ENCODE results near the gene ODAD4.

ODAD4 gene

DNA sequence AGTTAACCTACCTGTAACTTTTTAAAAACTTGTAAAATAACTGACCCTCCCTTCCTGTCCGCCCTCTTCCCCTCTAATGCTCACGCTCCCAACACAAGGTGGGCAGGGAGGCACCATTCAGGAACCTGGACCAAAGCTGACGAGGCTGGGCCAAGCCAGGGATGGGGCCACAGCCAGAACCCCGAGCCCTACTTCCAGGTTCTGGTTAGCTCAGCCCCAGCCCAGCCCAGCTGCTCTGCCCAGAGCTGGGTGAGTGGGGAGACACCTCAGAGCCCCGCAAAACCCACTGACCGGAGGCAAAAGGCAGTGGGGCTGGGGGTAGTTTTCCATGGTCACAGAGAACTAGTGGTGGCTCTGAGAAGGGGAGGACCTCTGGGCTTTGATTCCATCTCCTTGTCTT, 43.6 kb downstream of the ODAD4 start:
- Histone ChIP-seq H3K27ac (no peak overlapping the region), H3K36me3 (ENCODE audit: insufficient read depth, low read length) (peaks cover 83% of the 10 kb centered on the region), H3K9ac (ENCODE audit: insufficient read length) (no peak overlapping the region), H3K4me3 (no peak overlapping the region), H3K9me3 (ENCODE audit: low read depth, low read length) (no peaks in the 10 kb centered on the region)
- no peak for DNase-seq (ENCODE audit: low read depth, low spot score)
- TF ChIP-seq EZH2 (IDR thresholded peaks at IDR 0.05) (no peak), FOXP2 (optimal IDR thresholded peaks at IDR 0.05; ENCODE audit: control extremely low read depth, extremely low read length, insufficient read depth) (no peak), POLR2AphosphoS5 (IDR thresholded peaks at IDR 0.05; ENCODE audit: borderline replicate concordance, low read depth, low read length) (no peak; the same call in 1 of the 2 replicates)

DNA sequence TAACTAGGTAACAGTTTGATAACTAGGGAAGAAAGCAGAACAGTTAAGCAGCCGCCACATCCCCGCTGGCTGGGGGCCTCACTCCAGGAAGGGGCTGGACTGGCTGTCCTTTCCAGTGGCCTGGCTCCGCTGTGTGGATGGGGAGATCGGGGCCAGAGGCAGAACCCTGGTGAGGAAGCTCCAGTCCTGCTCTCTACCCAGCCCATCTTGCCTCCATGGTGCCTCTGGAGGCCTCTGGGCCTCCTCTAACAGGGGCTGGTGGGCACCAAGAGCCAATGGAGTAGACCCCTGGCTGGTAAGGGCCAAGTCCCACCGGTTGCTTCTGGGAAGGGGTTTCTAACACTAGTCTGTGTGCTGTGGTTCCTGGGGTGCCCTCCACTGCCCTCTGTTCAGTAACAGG, 44.2 kb downstream of the ODAD4 start:
- TF ChIP-seq EZH2 (IDR thresholded peaks at IDR 0.05) (no peak), FOXP2 (optimal IDR thresholded peaks at IDR 0.05; ENCODE audit: control extremely low read depth, extremely low read length, insufficient read depth) (no peak), POLR2AphosphoS5 (IDR thresholded peaks at IDR 0.05; ENCODE audit: borderline replicate concordance, low read depth, low read length) (no peak; the same call in 1 of the 2 replicates)
- peaks cover 78% of the 10 kb centered on the region for H3K36me3 ChIP-seq (ENCODE audit: insufficient read depth, low read length)
- no peaks in the 10 kb centered on the region for H3K9me3 ChIP-seq (ENCODE audit: low read depth, low read length)
- H3K27ac ChIP-seq: no peak overlapping the region
- no peak overlapping the region for H3K4me3 ChIP-seq
- H3K9ac ChIP-seq (ENCODE audit: insufficient read length): no peak overlapping the region
- DNase-seq (ENCODE audit: low read depth, low spot score): no peak

DNA sequence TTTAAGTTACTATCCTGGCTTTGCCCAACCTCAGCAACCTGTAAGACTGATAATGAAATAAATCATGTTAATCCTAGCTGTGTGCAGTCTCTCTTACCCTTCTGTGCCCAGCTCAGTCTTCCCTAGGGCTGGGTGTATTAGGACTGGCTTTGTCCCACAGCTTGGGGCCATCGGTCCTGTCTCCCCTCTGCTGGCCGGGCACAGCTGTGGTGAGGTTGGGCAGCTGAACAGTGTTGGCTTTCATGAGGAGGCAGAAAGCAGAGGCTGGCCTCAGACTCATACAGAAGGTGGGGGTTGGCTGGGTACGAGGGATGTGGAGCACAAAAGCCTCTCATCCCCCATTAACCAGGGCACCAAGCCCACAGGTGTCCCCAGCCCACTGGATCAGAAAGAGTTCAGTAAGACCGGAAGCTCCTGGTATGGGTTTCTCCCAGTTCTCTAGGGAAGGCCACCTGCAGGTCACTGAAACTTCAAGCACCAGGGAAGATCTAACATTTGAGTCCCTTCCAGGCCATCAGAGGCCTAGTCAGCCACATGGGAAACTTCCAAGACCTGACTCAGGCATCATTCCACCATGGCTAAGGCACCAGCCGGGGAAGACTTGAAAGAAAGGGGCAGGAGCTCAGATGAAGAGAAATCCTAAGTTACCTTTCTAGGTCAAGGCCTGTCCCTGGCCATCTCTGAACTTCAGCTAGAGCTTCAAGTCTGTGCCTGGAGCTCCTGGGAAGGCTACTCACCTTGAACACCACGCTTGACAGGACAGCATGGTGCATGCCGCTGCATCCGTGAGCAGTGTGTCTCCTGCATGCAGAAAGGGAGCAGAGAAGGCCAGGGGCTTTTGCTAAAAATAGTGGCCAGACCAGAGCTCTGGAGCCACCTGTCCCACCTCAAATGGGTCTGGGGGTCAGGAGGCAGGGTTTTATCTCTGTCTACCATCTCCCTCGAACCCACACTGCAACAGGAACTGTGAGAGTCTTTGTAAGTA, 45.0 kb downstream of the ODAD4 start:
- Histone ChIP-seq H3K36me3 (ENCODE audit: insufficient read depth, low read length) (peaks cover 80% of the 10 kb centered on the region), H3K9me3 (ENCODE audit: low read depth, low read length) (no peaks in the 10 kb centered on the region), H3K9ac (ENCODE audit: insufficient read length) (no peak overlapping the region), H3K4me3 (no peak overlapping the region), H3K27ac (no peak overlapping the region)
- TF ChIP-seq EZH2 (IDR thresholded peaks at IDR 0.05): no peak
- TF ChIP-seq FOXP2 (optimal IDR thresholded peaks at IDR 0.05; ENCODE audit: control extremely low read depth, extremely low read length, insufficient read depth): no peak
- no peak; the same call in 1 of the 2 replicates for TF ChIP-seq POLR2AphosphoS5 (IDR thresholded peaks at IDR 0.05; ENCODE audit: borderline replicate concordance, low read depth, low read length)
- DNase-seq (ENCODE audit: low read depth, low spot score): no peak

DNA sequence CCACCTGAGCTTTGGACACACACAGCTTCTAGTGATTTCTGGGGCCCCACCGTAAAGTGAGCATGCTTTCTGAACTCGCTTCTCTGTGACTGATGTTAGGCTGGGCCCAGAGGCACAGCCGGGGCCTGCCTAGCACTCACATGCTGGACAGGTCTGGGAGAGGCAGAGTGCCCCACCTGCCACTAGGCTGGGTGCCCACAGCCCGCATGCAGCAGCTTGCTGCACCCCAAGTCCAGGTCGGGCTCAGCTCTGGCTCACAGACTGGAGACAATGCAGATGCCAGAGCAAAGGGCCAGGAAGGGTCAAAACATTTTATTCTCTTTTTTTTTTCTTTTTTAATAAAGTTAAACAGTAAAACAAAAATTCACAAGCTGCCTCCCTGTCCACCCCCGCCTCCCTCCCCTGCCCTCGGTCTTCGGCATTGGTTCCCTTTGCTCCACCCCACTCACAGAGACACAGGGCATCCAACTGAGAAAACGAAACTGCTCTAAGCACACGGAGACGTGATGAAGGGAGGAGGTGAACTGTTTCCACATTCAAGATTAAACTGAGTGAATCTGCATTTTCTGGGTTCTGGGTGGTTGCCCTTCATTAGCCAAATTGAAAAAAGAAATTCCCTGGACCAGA, 45.8 kb downstream of the ODAD4 start:
- peaks cover 82% of the 10 kb centered on the region for H3K36me3 ChIP-seq (ENCODE audit: insufficient read depth, low read length)

DNA sequence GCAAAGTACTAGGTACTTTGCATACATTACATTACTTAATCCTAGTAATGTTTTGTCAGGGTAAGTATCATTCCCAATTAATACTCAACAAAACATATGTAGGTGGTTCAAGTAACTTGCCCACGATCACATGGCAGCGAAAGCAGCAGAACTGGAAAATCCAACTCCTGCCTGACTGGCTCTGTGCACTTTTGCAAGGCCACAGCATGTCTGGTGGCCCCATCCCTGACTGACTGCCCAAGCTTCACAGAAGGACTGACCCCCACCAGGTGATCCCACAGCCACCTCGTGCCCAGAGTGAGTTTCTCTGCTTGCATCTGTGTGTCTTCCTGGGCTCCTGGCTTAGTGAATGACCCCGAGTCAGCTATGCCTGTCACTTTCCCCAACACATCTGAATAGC, 47.6 kb downstream of the ODAD4 start:
- TF ChIP-seq FOXP2 (optimal IDR thresholded peaks at IDR 0.05; ENCODE audit: control extremely low read depth, extremely low read length, insufficient read depth) (no peak), EZH2 (IDR thresholded peaks at IDR 0.05) (no peak), POLR2AphosphoS5 (IDR thresholded peaks at IDR 0.05; ENCODE audit: borderline replicate concordance, low read depth, low read length) (no peak)
- H3K4me3 ChIP-seq: no peak overlapping the region

More for the DNA sequence above, 45.8 kb downstream of the ODAD4 start:
- TF ChIP-seq FOXP2 (optimal IDR thresholded peaks at IDR 0.05; ENCODE audit: control extremely low read depth, extremely low read length, insufficient read depth) (no peak), POLR2AphosphoS5 (IDR thresholded peaks at IDR 0.05; ENCODE audit: borderline replicate concordance, low read depth, low read length) (peak; percentile 20; the same call in 1 of the 2 replicates), EZH2 (IDR thresholded peaks at IDR 0.05) (no peak)
- DNase-seq (ENCODE audit: low read depth, low spot score): no peak
- no peaks in the 10 kb centered on the region for H3K9me3 ChIP-seq (ENCODE audit: low read depth, low read length)
- H3K4me3 ChIP-seq: no peak overlapping the region
- no peak overlapping the region for H3K27ac ChIP-seq
- no peak overlapping the region for H3K9ac ChIP-seq (ENCODE audit: insufficient read length)

DNA sequence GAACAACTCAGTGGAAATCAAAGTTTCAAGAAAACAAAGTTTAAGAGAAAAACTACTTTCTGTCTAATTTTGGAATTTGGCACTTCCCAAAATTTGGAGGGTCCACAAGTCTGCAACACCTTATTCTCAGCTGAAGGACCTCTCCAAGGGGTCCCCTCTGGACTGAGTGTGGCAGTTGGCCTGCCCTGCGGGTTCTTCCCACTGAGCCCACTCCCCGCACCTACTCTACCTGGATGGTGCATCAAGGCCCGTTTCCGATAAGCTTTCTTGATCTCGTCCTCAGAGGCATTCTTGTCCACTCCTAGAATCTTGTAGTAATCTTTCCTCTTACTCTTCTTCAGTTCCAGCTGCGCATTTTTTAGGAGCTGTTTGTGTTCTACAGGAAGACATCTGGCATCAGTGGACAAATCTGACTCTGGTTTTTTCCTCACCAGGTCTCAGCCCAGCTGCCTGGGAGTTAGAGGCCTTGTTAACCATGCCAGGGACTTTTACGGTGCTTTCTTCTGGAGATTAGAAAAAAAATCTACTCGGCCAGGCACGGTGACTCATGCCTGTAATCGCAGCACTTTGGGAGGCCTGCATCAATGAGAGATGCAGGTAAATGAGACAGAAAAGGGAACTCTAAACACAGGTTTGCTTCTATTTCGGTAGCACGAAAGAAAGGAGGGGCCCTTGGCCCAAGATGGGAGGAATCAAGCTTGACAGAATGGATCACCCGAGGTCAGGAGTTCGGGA, 51.8 kb downstream of the ODAD4 start:
- no peak for TF ChIP-seq FOXP2 (optimal IDR thresholded peaks at IDR 0.05; ENCODE audit: control extremely low read depth, extremely low read length, insufficient read depth)
- TF ChIP-seq POLR2AphosphoS5 (IDR thresholded peaks at IDR 0.05; ENCODE audit: borderline replicate concordance, low read depth, low read length): no peak
- no peak for TF ChIP-seq EZH2 (IDR thresholded peaks at IDR 0.05)
- peaks cover 79% of the 10 kb centered on the region for H3K36me3 ChIP-seq (ENCODE audit: insufficient read depth, low read length)
- H3K27ac ChIP-seq: no peak overlapping the region
- H3K9me3 ChIP-seq (ENCODE audit: low read depth, low read length): no peaks in the 10 kb centered on the region
- H3K9ac ChIP-seq (ENCODE audit: insufficient read length): no peak overlapping the region
- no peak overlapping the region for H3K4me3 ChIP-seq
- no peak for DNase-seq (ENCODE audit: low read depth, low spot score)

More for the DNA sequence above, 47.6 kb downstream of the ODAD4 start:
- H3K9me3 ChIP-seq (ENCODE audit: low read depth, low read length): no peaks in the 10 kb centered on the region
- DNase-seq (ENCODE audit: low read depth, low spot score): no peak
- no peak overlapping the region for H3K27ac ChIP-seq
- H3K9ac ChIP-seq (ENCODE audit: insufficient read length): no peak overlapping the region
- peaks cover 84% of the 10 kb centered on the region for H3K36me3 ChIP-seq (ENCODE audit: insufficient read depth, low read length)

DNA sequence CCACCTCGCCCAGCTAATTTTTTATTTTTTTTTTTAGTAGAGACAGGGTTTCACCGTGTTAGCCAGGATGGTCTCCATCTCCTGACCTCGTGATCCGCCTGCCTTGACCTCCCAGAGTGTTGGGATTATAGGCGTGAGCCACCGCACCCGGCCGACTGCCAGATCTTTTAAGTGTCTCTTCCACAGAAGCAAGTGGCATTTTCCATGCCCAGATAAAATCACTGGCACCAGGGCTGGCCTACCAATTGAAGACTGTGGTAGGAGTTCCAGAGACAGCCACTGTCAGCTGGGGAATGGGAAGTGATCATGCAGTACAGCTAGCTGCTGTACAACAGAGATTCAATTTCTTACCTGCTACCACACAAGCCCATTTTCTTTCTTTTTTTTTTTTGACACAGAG, 54.0 kb downstream of the ODAD4 start:
- DNase-seq (ENCODE audit: low read depth, low spot score): no peak
- no peak for TF ChIP-seq POLR2AphosphoS5 (IDR thresholded peaks at IDR 0.05; ENCODE audit: borderline replicate concordance, low read depth, low read length)
- no peak for TF ChIP-seq EZH2 (IDR thresholded peaks at IDR 0.05)
- no peak for TF ChIP-seq FOXP2 (optimal IDR thresholded peaks at IDR 0.05; ENCODE audit: control extremely low read depth, extremely low read length, insufficient read depth)
- H3K9ac ChIP-seq (ENCODE audit: insufficient read length): no peak overlapping the region
- H3K4me3 ChIP-seq: no peak overlapping the region
- H3K9me3 ChIP-seq (ENCODE audit: low read depth, low read length): no peaks in the 10 kb centered on the region
- no peak overlapping the region for H3K27ac ChIP-seq
- peaks cover 90% of the 10 kb centered on the region for H3K36me3 ChIP-seq (ENCODE audit: insufficient read depth, low read length)

DNA sequence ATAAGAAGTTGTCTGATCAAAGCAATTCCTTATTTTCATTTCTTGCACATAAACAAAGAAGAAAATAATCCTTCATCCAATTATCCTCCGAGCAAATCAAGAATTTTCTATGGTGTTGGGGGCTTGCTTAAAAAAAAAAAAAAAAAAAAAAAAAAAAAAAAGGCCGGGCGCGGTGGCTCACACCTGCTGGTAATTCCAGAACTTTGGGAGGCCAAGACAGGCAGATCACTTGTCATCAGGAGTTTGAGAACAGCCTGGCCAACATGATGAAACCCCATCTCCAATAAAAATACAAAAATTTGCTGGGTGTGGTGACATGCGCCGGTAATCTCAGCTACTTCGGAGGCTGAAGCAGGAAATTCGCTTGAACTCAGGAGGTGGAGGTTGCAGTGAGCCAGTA, 55.5 kb downstream of the ODAD4 start:
- no peaks in the 10 kb centered on the region for H3K9me3 ChIP-seq (ENCODE audit: low read depth, low read length)
- no peak overlapping the region for H3K4me3 ChIP-seq
- peaks cover 94% of the 10 kb centered on the region for H3K36me3 ChIP-seq (ENCODE audit: insufficient read depth, low read length)
- no peak overlapping the region for H3K9ac ChIP-seq (ENCODE audit: insufficient read length)
- no peak overlapping the region for H3K27ac ChIP-seq
- no peak for DNase-seq (ENCODE audit: low read depth, low spot score)
- TF ChIP-seq EZH2 (IDR thresholded peaks at IDR 0.05) (no peak), FOXP2 (optimal IDR thresholded peaks at IDR 0.05; ENCODE audit: control extremely low read depth, extremely low read length, insufficient read depth) (no peak), POLR2AphosphoS5 (IDR thresholded peaks at IDR 0.05; ENCODE audit: borderline replicate concordance, low read depth, low read length) (no peak)

Measured in SK-N-MC (cell line).